Erythroblast (primary cell): ENCODE data around the gene SOX5.

Source experiments
- GATA1 ChIP-seq: IDR thresholded peaks from 2 replicates; pipeline ENCODE4 v1.6.1; 2011; ENCODE audit warnings: low read depth, mild to moderate bottlenecking, control low read depth, low read length, moderate library complexity
- POLR2A ChIP-seq: IDR thresholded peaks from 2 replicates; pipeline ENCODE4 v1.6.1; 2011; ENCODE audit warnings: mild to moderate bottlenecking, low read length

DNA sequence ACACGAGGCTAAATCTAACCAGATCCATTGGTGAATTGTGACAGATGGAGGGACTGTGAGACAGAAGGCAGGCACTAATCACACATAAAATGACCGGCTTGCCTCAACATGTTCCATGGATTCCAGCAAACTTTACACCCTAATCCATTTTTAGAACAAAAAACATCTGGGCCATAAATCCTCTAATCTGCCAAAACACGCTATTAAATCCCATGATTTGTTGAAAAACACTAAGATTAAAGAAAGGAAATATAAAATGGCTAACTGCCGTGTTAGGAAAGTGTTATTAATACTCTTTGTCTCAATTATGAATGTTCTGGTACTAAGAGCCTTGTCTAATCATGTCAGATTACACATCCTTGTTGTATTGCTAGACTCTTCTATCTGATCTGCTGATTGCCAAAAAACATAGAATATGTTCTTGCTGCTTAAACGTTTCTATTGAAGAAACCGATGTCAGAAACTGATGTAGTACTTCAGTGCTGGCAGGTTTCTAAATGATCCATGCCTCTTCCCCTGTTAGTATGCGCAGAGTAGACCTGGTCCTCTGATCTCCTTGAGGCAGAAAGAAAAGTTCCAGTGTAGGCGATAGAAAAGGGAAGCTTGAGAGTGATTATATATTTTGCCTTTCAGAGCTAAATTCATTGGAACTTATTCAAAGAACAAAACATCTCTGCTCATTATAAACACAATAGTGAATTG is 384.9 kb downstream of the SOX5 start:
- no peak for TF ChIP-seq POLR2A
- no peak for TF ChIP-seq GATA1
